ENCODE measurements around the gene PTS.

The PTS gene

GRCh38 chr11:112226831-112227401 is 688 bp downstream of the PTS start:
- TF ChIP-seq, protein P1, sequence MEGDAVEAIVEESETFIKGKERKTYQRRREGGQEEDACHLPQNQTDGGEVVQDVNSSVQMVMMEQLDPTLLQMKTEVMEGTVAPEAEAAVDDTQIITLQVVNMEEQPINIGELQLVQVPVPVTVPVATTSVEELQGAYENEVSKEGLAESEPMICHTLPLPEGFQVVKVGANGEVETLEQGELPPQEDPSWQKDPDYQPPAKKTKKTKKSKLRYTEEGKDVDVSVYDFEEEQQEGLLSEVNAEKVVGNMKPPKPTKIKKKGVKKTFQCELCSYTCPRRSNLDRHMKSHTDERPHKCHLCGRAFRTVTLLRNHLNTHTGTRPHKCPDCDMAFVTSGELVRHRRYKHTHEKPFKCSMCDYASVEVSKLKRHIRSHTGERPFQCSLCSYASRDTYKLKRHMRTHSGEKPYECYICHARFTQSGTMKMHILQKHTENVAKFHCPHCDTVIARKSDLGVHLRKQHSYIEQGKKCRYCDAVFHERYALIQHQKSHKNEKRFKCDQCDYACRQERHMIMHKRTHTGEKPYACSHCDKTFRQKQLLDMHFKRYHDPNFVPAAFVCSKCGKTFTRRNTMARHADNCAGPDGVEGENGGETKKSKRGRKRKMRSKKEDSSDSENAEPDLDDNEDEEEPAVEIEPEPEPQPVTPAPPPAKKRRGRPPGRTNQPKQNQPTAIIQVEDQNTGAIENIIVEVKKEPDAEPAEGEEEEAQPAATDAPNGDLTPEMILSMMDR (IDR thresholded peaks at IDR 0.05; ENCODE audit: insufficient read depth, low read depth, low read length, missing control alignments), result no peak
- DNase-seq (ENCODE audit: low read depth), result no peak
- peak overlapping the region; percentile 71 for H3K4me3 ChIP-seq (ENCODE audit: low read depth, low read length)

- TF ChIP-seq, protein P1 (IDR thresholded peaks at IDR 0.05; ENCODE audit: insufficient read depth, low read depth, low read length, missing control alignments), result no peak
- peak overlapping the region; percentile 71 for H3K4me3 ChIP-seq (ENCODE audit: low read depth, low read length)
- no peak for DNase-seq (ENCODE audit: low read depth)
Observed at GRCh38 chr11:112227471-112227870, 1.2 kb downstream of the PTS start.

DNA sequence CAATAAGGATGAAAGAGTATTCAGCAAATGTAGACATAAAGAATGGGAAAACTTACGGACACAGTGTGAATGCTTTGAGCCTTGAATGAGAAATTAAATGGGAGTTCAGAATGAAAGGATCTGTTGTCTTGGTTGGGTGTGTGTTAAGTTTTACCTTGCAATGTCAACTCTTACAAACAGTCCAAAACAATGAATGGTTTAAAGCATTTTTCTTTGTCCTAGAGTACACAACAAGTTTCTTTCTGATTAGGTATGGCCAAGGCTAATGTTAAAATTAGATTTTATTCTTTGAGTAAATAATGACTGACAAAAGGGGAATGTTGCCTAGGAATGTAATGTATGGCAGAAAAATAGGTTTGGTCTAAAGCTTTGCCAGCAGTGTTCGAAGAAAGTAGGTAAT is 2.5 kb downstream of the PTS start:
- TF ChIP-seq, protein P1 (IDR thresholded peaks at IDR 0.05; ENCODE audit: insufficient read depth, low read depth, low read length, missing control alignments), result no peak
- H3K4me3 ChIP-seq (ENCODE audit: low read depth, low read length), result no peak overlapping the region
- DNase-seq (ENCODE audit: low read depth), result no peak

- TF ChIP-seq, protein P1 (IDR thresholded peaks at IDR 0.05; ENCODE audit: insufficient read depth, low read depth, low read length, missing control alignments), result no peak
- DNase-seq (ENCODE audit: low read depth), result no peak
Observed at GRCh38 chr11:112229159-112229558, 2.9 kb downstream of the PTS start.

DNA sequence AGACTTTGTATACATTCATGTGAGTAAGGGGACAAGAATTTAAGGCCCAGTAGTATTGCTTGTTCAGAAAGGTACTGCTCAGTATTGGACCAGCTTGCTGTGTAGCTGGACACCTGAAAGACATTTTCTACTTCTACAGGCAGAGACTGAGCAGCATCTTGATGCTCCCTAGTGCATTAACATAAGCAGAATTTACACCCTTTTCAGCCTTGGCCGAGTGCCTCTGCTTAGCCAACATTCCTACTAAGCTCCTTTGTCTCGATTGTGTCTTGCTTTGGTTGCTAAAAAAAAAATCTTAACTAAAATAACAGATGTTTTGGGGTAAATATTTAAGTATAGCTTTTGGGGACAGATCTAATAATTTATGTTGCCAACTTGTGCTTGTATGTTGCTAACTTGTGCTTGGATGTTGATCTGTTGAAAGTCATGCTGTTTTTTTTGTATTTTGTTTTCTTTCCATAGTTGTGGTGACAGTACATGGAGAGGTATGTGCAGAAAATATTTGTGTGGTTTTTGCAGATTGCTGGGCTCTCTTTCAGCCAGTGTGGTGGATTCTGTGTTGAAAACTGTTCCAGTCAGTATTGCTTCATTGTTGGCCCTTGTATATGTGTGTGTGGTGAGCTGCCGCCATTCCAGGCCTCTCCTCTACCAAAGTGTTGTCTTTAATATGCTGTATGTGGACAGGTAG is 3.7 kb downstream of the PTS start:
- DNase-seq (ENCODE audit: low read depth), result no peak
- H3K4me3 ChIP-seq (ENCODE audit: low read depth, low read length), result no peak overlapping the region
- TF ChIP-seq, protein P1 (IDR thresholded peaks at IDR 0.05; ENCODE audit: insufficient read depth, low read depth, low read length, missing control alignments), result no peak

More at GRCh38 chr11:112229159-112229558, 2.9 kb downstream of the PTS start:
- no peak overlapping the region for H3K4me3 ChIP-seq (ENCODE audit: low read depth, low read length)

GRCh38 chr11:112231952-112232351 is 5.7 kb downstream of the PTS start:
- H3K4me3 ChIP-seq (ENCODE audit: low read depth, low read length), result no peak overlapping the region
- TF ChIP-seq, protein P1 (IDR thresholded peaks at IDR 0.05; ENCODE audit: insufficient read depth, low read depth, low read length, missing control alignments), result no peak
- no peak for DNase-seq (ENCODE audit: low read depth)
